HG03097 (cell line): ENCODE measurements around the gene KIF5C.

Source experiments
- ATAC-seq: cut with Tn5 transposase; IDR thresholded peaks from one replicate; pipeline ENCODE4 v1.9.1; 2021; ENCODE audit not compliant: unreplicated experiment, low FRiP score

Gene KIF5C

DNA sequence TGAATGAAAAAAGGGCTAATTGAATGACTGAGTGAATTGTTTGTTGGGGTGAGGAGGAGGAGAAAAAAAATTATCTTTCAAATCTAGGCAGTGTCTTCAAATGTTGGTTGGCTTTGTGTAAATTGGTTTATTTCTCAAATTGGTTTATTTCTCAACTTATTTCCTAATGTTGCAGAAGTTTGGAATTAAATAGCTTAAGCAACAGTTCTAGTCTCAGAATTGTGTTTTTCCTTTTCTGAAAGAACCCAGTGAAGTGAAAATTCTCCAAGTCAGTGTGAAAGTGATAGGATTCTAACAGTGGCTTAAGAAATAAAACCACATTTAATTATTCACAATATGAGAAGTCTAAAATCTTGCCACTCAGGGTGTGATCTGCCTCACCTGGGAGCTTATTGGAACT, 108.9 kb downstream of the KIF5C start:
- ATAC-seq, result no peak

- ATAC-seq, result no peak
These were observed 109.4 kb downstream of the KIF5C start for GRCh38 chr2:148984449-148984848.

- ATAC-seq, result no peak
These were observed 112.3 kb downstream of the KIF5C start for GRCh38 chr2:148987286-148987685.

GRCh38 chr2:148988337-148988736, 113.3 kb downstream of the KIF5C start:
- no peak for ATAC-seq

DNA sequence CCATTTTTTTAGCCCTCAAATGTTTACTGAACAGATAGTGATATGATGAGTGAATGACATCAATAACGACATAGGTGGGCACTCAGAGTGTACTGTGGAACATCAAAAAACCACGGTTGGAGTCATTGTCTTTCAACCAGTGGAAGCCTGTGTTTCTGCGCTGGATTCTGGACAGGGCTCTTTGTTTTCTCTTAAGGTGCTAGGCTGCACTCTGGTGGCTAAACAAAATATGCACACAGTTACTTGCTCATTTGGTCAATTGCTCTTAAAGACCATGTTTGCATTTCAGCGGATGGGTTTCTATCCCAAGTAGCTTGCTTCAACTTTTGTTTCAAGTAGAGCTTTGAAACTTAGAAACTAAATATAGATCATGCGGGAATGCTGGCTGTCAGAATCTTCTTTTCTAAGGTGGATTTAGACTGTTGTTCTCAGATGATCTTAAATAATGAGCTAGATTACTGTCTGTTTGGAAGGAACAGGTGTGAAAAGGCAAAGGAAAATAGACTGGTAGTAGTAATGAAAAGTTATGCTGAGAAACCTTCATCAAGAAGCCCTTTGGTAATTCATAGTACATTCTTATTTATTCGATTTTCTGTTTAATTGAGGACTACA, 115.0 kb downstream of the KIF5C start:
- peak; percentile 81 for ATAC-seq

- ATAC-seq, result no peak
These were observed 115.9 kb downstream of the KIF5C start for GRCh38 chr2:148990968-148991367.

DNA sequence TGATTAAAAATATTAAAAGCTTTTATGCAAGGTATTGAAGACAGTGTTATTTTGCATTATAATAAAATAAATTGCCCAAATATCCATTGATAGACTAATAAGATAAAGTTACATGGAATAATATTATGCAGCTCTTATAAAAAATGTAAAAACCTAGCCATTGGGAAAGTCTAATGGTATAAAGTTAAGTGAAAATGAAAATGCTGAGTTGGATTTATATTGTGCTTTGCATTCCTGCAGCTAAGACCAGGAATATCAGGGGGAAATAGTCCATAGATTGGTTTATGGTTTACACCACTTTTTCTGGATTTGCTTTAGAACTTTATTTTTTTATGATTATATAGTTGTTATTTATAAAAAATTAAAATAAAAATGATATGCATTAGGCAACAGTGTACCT, 117.4 kb downstream of the KIF5C start:
- no peak for ATAC-seq

GRCh38 chr2:148993351-148993750, 118.3 kb downstream of the KIF5C start:
- no peak for ATAC-seq

GRCh38 chr2:148994341-148994740, 119.3 kb downstream of the KIF5C start:
- no peak for ATAC-seq

GRCh38 chr2:148996805-148997204, 121.8 kb downstream of the KIF5C start:
- ATAC-seq, result no peak

- no peak for ATAC-seq
These were observed 123.3 kb downstream of the KIF5C start for GRCh38 chr2:148998165-148998830.

DNA sequence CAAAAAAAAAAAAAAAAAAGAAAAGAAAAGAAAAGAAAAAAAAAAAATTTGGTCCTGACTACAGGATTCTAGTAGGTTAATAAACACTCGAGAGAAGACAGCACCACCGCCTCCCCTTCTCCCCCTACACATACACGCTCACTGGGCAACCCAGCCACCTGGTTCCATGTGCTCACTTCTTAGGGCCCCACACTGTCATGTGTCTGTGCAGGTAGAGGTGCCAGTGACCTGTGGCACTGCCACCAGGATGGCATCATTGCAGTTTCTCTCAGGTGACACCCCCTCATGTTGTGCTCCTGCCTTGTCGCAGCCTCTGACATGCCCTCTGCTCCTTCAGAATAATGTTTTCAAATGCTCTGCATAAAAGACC, 123.8 kb downstream of the KIF5C start:
- no peak for ATAC-seq

DNA sequence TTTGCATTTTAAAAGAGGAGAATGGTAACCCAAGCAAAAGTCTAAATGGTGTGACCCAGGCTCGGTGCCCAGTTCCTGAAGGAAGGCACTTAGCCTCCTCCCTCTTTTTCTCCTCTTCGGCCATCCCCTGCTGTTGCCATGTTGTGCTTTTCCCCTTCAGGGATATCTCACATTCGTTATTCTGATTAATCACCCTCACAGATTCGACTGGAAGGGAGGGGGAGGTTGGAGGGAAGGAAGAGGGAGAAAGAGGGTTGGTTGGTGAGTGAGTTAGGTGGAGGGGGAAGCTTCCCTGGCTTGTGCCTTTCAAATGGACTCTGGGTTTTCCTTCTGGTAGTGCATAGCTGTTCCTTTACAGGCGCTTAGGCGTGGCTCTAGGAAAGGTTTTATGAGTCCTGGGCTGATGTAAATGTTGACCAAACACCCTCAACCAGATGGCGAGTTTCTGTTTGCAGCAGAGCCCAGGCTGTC, 124.5 kb downstream of the KIF5C start:
- no peak for ATAC-seq

DNA sequence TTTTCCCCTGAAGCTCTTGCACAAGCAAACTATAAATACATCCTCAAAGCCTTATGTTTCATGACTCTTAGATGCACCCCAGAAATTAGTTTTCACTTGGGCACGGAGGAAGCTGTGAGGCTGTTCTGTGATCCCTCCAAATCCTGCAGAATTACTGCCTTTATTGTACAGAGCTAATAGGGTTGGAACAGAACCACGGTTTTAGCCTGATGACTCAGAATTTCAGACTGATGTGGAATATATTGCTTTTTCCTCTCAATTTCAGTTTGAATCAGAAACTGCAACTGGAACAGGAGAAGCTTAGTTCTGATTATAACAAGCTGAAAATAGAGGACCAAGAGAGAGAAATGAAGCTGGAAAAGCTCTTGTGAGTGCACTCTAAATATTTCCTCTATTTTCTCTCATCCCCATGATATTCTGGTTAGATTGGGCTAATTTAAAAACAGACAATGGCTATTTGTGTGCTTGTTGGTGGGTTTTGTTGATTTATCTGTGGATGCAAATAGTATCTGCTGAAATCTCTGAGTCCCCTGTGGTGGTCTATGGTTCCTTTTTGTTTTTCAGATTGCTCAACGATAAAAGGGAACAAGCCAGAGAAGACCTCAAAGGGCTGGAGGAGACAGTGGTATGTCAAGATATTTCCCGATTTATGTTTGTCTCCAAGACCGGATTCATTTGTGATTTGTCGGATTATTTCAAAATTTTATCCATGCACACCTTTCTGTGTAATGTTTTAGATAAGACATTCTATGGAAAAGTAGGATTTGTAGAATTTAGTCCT, 125.3 kb downstream of the KIF5C start:
- no peak for ATAC-seq

DNA sequence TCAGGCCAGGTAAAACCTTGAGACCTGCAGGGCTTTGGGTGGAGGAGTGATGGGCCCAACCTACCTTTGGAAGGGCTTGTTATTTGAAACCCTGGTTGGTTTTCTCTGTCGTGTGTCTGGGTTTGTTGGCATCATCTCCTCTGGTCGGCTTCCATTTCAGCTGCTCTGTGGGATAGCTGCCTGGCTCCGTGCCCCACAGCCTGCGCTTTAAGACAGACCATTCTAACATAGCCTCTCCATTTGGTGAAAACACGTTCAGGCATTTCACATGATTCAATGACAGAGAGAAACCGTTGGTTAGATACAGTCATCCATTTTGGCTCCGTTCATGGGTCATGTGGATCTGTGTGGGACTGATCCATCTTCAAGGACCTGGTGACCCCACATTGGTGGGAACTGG, 126.5 kb downstream of the KIF5C start:
- no peak for ATAC-seq

DNA sequence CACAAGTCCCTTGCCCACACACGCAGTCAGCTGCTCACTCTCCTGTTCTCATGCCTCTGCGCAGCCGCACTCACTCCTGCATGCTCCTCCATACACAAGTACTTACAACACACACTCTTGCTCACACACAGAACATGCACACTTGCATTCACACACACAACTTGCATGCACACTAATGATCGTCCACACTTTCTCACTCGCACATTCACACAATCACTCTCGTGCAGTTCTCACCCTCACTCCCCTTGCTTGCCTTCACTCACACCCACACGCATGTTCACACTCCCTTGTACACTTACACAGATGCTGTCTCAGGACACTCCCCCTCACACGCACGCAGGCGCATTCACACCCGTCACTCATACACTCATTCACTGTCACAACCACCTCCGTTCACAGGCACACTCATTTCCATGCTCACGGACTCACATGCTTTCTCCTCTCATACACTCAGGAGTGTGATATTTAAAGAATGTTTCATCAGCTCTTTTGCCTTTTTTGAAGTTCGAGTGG, 127.4 kb downstream of the KIF5C start:
- no peak for ATAC-seq

GRCh38 chr2:149002891-149003740, 128.1 kb downstream of the KIF5C start:
- ATAC-seq, result no peak

DNA sequence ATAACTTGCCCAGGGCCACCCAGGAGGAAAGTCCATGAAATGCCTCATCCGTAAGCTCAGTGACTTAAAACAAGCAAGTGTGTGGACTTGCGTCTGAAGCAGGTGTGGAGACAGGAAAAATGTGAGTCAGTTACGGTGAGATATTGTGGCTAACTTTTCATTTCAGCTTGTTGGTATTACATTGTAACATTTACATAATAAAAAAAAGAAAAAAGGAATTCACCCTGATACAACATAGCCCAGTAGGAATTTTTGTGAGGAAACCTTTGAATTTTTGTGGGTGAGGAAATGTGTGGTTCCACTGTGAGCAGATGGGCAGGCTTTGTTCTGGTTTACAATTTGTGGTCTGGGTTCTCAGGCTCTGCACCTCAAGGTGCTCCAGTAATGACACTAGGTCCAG, 129.8 kb downstream of the KIF5C start:
- ATAC-seq, result no peak

DNA sequence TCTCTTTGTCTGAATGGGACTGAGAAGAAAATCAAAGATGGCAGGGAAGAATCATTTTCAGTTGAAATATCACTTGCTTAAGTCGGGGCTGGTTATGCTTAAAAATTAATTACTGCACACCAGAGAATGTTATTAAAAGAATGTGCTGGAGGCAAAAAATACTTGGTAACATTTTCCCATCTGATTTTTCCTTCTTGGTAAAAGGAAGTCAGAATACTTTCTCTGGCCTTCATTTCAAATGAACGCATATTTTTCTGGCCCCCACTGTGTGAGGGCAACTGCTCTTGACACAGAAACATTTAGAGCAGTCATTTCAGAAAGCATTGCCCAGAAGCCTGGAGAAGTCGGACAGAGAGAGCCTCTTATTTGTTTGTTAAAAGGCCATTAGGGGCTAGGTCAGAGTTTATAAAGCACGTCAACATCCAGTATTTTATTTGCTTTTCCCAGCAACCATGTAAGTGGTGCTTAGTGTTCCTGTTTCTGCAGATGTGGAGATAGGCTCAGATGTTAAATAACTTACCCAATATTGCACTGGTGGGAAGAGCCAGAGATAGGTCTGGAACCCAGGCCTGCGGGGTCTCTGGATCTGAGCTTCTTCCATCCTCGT, 130.5 kb downstream of the KIF5C start:
- no peak for ATAC-seq

DNA sequence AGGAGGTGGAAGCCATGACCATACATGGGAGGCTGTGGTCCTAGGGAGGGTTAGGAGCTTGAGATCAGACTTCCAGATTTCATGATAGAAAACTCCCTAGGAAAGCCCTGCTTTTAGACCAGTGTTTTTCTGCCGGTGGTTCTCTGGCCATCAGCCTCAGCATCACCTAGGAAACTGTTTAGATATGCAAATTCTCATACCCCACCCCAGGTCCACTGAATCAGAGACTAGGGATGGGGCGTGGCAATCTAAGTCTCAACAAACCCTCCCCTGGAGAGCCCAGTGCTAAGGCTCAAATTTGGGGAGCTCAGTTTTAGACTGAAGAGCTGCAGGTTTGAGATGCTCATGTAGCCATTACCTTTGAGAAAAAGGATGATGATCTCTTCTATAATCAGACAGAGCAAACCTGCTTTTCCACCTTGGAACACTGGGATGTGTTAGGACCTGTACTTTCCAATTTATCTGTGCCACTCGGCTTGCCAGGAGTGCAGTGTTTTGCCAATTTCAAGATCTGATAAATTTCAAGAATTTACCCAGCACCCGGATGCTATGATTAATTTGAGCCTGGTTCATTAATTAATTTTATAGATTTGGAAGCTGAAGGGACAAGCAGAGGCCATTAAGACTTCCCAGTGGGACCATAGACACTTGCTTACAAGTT, 132.0 kb downstream of the KIF5C start:
- no peak for ATAC-seq
